Measurements from ENCODE around the gene ZNHIT6.

The ZNHIT6 gene

DNA sequence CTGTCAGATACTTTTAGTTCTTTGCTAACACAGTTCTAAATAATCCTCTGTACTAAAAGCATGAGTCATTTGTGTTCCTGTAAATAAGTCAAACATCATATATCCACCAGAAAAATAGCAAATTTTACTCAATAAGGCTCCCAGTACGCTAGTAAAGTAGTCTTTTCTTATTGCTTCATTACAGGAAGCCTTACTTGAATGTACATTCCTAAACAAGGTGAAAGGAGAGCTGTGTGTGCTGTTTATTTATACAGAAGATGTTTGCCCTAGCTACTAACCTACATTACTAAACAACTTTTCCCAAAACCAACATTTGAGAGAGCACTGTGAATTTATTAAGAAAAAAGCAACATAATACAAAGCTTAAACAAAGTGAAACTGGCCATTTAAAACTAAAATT is 52.0 kb downstream of the ZNHIT6 start:
- no peaks in the 10 kb centered on the region for H3K27me3 ChIP-seq
- TF ChIP-seq, protein P1, sequence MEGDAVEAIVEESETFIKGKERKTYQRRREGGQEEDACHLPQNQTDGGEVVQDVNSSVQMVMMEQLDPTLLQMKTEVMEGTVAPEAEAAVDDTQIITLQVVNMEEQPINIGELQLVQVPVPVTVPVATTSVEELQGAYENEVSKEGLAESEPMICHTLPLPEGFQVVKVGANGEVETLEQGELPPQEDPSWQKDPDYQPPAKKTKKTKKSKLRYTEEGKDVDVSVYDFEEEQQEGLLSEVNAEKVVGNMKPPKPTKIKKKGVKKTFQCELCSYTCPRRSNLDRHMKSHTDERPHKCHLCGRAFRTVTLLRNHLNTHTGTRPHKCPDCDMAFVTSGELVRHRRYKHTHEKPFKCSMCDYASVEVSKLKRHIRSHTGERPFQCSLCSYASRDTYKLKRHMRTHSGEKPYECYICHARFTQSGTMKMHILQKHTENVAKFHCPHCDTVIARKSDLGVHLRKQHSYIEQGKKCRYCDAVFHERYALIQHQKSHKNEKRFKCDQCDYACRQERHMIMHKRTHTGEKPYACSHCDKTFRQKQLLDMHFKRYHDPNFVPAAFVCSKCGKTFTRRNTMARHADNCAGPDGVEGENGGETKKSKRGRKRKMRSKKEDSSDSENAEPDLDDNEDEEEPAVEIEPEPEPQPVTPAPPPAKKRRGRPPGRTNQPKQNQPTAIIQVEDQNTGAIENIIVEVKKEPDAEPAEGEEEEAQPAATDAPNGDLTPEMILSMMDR (IDR thresholded peaks at IDR 0.05), result no peak
- H3K4me3 ChIP-seq, result no peak overlapping the region
- H3K4me1 ChIP-seq, result peaks cover 0 to under 1% (median 0%) of the 10 kb centered on the region in 4 donors
- H3K9me3 ChIP-seq, result no peaks in the 10 kb centered on the region
- intact Hi-C loops (cut with DNase I; ENCODE audit: low total_unique reads), result no loop called here
- H3K36me3 ChIP-seq, result peaks cover 11 to 17% (median 14%) of the 10 kb centered on the region in 3 donors
- no peak for DNase-seq
- no peak overlapping the region for H3K27ac ChIP-seq

DNA sequence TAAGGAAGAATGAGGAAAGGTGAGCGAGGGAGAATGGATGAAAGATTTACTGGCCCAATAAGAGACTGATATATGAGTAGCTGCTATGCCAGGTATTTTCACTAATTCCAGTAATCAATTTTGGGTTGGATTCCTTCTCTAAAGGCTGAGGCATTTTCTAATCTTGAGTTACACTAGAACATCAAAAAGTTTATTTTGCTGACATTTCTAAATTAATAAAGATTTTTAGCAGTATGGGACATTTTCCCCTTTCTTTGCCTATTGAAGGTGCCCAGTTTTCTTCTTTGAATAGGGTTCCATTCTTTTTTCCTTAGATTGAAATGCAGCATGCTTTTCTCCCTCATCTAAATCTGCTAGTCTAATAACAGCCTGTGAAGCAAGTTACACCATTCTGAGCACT is 52.9 kb downstream of the ZNHIT6 start:
- intact Hi-C loops (cut with DNase I; ENCODE audit: low total_unique reads), result no loop called here
- no peak overlapping the region for H3K4me3 ChIP-seq
- no peak for DNase-seq
- H3K9me3 ChIP-seq, result no peaks in the 10 kb centered on the region
- H3K27ac ChIP-seq, result no peak overlapping the region
- no peaks in the 10 kb centered on the region for H3K27me3 ChIP-seq
- H3K36me3 ChIP-seq, result peaks cover 11 to 22% (median 17%) of the 10 kb centered on the region in 3 donors
- peaks cover 0 to 4% (median 0%) of the 10 kb centered on the region in 4 donors for H3K4me1 ChIP-seq
- TF ChIP-seq, protein P1 (IDR thresholded peaks at IDR 0.05), result no peak

DNA sequence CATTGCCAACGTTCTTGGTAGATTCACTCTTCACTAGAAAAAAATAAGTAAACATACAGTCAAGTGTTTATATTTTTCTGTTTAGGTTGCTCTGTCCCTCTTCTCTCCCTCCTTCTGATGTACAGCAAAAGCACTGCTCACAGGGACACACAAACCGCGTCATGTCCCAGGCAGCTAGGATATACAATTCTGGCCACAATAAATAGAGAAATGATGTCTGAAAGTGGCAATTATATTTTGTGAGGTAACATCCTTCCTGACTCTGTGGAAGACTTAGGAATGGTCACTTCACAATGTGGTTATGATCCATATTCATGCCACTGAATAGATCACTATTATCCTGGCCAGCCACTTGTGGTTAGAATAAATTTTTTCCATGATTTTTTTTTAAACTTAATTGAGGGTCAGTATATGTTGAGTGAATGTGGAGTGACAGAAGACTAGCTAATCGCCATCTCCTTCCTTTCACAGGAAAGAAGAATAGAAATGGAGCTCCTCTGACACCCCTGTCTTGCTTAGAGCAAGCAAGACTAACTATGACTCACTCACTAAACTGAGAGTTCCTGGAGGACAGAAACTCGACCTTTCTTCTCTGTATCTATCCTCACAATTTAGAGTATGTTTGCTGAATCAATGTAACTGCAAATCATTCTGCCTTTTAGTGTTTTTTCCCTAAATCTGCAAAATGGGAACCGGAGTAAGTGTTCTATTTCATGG is 54.0 kb downstream of the ZNHIT6 start:
- intact Hi-C loops (cut with DNase I; ENCODE audit: low total_unique reads), result no loop called here
- peaks cover 0 to 2% (median 0%) of the 10 kb centered on the region in 3 donors for H3K9me3 ChIP-seq

DNA sequence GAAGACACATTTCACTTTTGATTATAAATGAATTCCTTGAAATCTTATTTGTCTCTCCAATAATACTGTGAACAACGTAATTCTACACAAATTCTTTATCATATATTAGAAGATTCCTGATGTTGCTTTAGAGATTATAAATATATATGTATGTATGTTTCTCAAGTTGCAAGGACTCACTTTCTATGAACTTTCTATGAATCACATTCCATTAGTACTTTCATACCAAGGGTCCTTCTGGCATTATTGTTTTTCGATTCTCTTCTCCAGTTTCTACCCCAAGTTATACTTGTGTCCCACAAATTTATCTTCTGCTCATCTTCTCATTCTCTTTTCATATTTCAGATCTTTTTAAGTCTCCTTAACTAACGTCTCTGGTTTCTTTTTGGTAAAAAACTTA is 55.9 kb downstream of the ZNHIT6 start:
- peaks cover 0 to 4% (median 0%) of the 10 kb centered on the region in 4 donors for H3K4me1 ChIP-seq
- H3K27me3 ChIP-seq, result no peaks in the 10 kb centered on the region
- H3K27ac ChIP-seq, result no peak overlapping the region
- DNase-seq, result no peak
- H3K9me3 ChIP-seq, result peaks cover 0 to 16% (median 0%) of the 10 kb centered on the region in 3 donors
- intact Hi-C loops (cut with DNase I; ENCODE audit: low total_unique reads), result no loop called here
- TF ChIP-seq, protein P1 (IDR thresholded peaks at IDR 0.05), result no peak
- peaks cover 25 to 42% (median 27%) of the 10 kb centered on the region in 3 donors for H3K36me3 ChIP-seq
- H3K4me3 ChIP-seq, result no peak overlapping the region

More for the DNA sequence above, 54.0 kb downstream of the ZNHIT6 start:
- Histone ChIP-seq H3K27ac (no peak overlapping the region), H3K4me1 (peaks cover 0 to 4% (median 0%) of the 10 kb centered on the region in 4 donors), H3K36me3 (peaks cover 14 to 30% (median 17%) of the 10 kb centered on the region in 3 donors), H3K4me3 (no peak overlapping the region), H3K27me3 (no peaks in the 10 kb centered on the region)
- no peak for DNase-seq
- TF ChIP-seq, protein P1 (IDR thresholded peaks at IDR 0.05), result no peak

DNA sequence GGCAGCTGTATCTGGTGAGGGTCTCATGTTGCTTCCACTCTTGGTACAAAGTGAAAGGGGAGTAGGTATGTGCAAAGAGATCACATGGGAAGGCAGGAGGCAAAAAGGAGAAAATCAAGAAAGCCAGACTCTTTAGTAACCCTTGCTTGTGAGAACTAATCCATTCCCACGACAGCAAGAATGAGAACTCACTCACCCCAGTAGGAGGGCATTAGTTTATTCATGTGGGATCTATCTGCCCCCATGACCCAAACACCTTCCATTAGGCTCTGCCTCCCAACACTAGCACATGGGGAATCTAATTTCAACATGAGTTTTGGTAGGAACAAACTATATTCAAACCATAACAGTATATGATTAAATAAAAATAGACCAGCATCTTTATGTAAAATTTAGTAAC is 57.6 kb downstream of the ZNHIT6 start:
- no peak overlapping the region for H3K4me3 ChIP-seq
- H3K36me3 ChIP-seq, result peaks cover 25 to 42% (median 27%) of the 10 kb centered on the region in 3 donors
- no peaks in the 10 kb centered on the region for H3K27me3 ChIP-seq
- peaks cover 0 to 4% (median 0%) of the 10 kb centered on the region in 4 donors for H3K4me1 ChIP-seq
- DNase-seq, result no peak
- peaks cover 0 to 16% (median 0%) of the 10 kb centered on the region in 3 donors for H3K9me3 ChIP-seq
- TF ChIP-seq, protein P1 (IDR thresholded peaks at IDR 0.05), result no peak
- intact Hi-C loops (cut with DNase I; ENCODE audit: low total_unique reads), result no loop called here
- H3K27ac ChIP-seq, result no peak overlapping the region

All from tibial artery (tissue), 4 donors.